ENCODE results near the gene GALK2. TPM values are rescaled to one million over a fixed set of nuclear protein-coding genes. Genes with fewer than 3 reads are reported as not detected.

The GALK2 gene
- polyA plus RNA-seq, 2 of the 4 experiments (the other 2 are of a cell fraction): 26.8 to 40.5 TPM

GRCh38 chr15:49225572-49226281 is 55.7 kb downstream of the GALK2 start:
- Histone ChIP-seq H3K4me3 (no peak overlapping the region), H3K4me1 (no peaks in the 10 kb centered on the region), H3K9me3 (no peaks in the 10 kb centered on the region), H3K4me2 (no peak overlapping the region), H3K27ac (no peak overlapping the region)
- ChIA-PET POLR2A (no interaction called here), CTCF (interaction anchor here (0.6 to 2.7 kb wide), 3 partner anchors 10 to 871 kb away, joined by 3 to 9 read pairs (median 3); no protein-coding TSS in a partner anchor)
- ATAC-seq: peak; percentile 56 to 77; a peak in 5 of 6 replicates
- TF ChIP-seq PHF8 (IDR thresholded peaks at IDR 0.05; ENCODE audit: borderline replicate concordance, low read depth) (no peak), RAD21 (conservative IDR thresholded peaks at IDR 0.05 in 1 of 2, IDR thresholded peaks at IDR 0.05 in 1 of 2) (peak; percentile 20 to 38; a peak in 2 of 5 replicates), CTCF (IDR thresholded peaks at IDR 0.05) (0 out of 3 replicates have a peak, but pooled peaks have one; percentile 10)
- DNase-seq (ENCODE audit: low read depth in 1 of 2, low spot score in 1 of 2): peak in 1 of 2 experiments; percentile 33
- FAIRE-seq: no peak
- 77% methylated on average over 3 of the region's 3 CpGs for WGBS (ENCODE audit: missing lambda C conversion rate)

GRCh38 chr15:49227602-49228001 is 57.6 kb downstream of the GALK2 start:
- ATAC-seq: no peak
- CTCF ChIA-PET: no interaction called here

GRCh38 chr15:49229922-49230321 is 59.9 kb downstream of the GALK2 start:
- Histone ChIP-seq H3K4me3 (no peak overlapping the region), H3K4me2 (no peak overlapping the region), H3K27ac (no peak overlapping the region), H3K9me3 (no peaks in the 10 kb centered on the region), H3K4me1 (peaks cover 6% of the 10 kb centered on the region)
- TF ChIP-seq RFX5 (IDR thresholded peaks at IDR 0.05) (no peak), ELK1 (IDR thresholded peaks at IDR 0.05; ENCODE audit: low read depth, low read length) (no peak), CEBPB (IDR thresholded peaks at IDR 0.05) (no peak), JUN (IDR thresholded peaks at IDR 0.05) (no peak), BHLHE40 (IDR thresholded peaks at IDR 0.05; ENCODE audit: low read depth, low read length) (no peak), TFCP2L1 (CRISPR knock-in tag; IDR thresholded peaks at IDR 0.05) (no peak), RNF2 (IDR thresholded peaks at IDR 0.05; ENCODE audit: borderline replicate concordance, low read depth) (no peak), KDM1A (IDR thresholded peaks at IDR 0.05; ENCODE audit: low read depth) (no peak), NFE2L2 (conservative IDR thresholded peaks at IDR 0.05; ENCODE audit: low read length) (no peak), PHF8 (IDR thresholded peaks at IDR 0.05; ENCODE audit: borderline replicate concordance, low read depth) (no peak), FOSL2 (IDR thresholded peaks at IDR 0.05) (no peak), FOSL2 (CRISPR knock-in tag; IDR thresholded peaks at IDR 0.05) (no peak), HOXB5 (CRISPR knock-in tag; IDR thresholded peaks at IDR 0.05) (no peak), NPAS2 (CRISPR knock-in tag; IDR thresholded peaks at IDR 0.05; ENCODE audit: borderline replicate concordance) (no peak), ATOH8 (CRISPR knock-in tag; IDR thresholded peaks at IDR 0.05; ENCODE audit: low read depth) (no peak), EHMT2 (IDR thresholded peaks at IDR 0.05; ENCODE audit: low read depth) (no peak), MAFK (IDR thresholded peaks at IDR 0.05; ENCODE audit: partially characterized antibody) (no peak), HOXB13 (CRISPR knock-in tag; IDR thresholded peaks at IDR 0.05; ENCODE audit: low read depth) (no peak), MAX (IDR thresholded peaks at IDR 0.05) (no peak), SMC3 (IDR thresholded peaks at IDR 0.05) (no peak)
- DNase-seq (ENCODE audit: low read depth in 1 of 2, low spot score in 1 of 2): no peak
- 93% methylated on average over 5 of the region's 5 CpGs for WGBS (ENCODE audit: missing lambda C conversion rate)
- POLR2A ChIA-PET: no interaction called here
- CTCF ChIA-PET: no interaction called here
- ATAC-seq: no peak
- FAIRE-seq: no peak

More at GRCh38 chr15:49227602-49228001, 57.6 kb downstream of the GALK2 start:
- FAIRE-seq: no peak
- TF ChIP-seq FOSB (CRISPR knock-in tag; IDR thresholded peaks at IDR 0.05) (no peak), HDAC2 (IDR thresholded peaks at IDR 0.05) (no peak), FOXS1 (CRISPR knock-in tag; IDR thresholded peaks at IDR 0.05) (no peak), HOXA7 (CRISPR knock-in tag; IDR thresholded peaks at IDR 0.05) (no peak), PHF8 (IDR thresholded peaks at IDR 0.05; ENCODE audit: borderline replicate concordance, low read depth) (no peak), HOXB5 (CRISPR knock-in tag; IDR thresholded peaks at IDR 0.05) (no peak), E2F6 (IDR thresholded peaks at IDR 0.05; ENCODE audit: borderline replicate concordance, low read depth) (no peak), KDM5A (IDR thresholded peaks at IDR 0.05) (no peak), TFCP2L1 (CRISPR knock-in tag; IDR thresholded peaks at IDR 0.05) (no peak), POLR2AphosphoS2 (conservative IDR thresholded peaks at IDR 0.05; ENCODE audit: low read length) (no peak), SREBF2 (IDR thresholded peaks at IDR 0.05) (no peak)
- Histone ChIP-seq H3K27ac (no peak overlapping the region), H3K4me2 (no peak overlapping the region), H3K9me3 (no peaks in the 10 kb centered on the region), H3K4me1 (peaks cover 5% of the 10 kb centered on the region), H3K4me3 (no peak overlapping the region)
- POLR2A ChIA-PET: no interaction called here
- no peak for DNase-seq (ENCODE audit: low read depth in 1 of 2, low spot score in 1 of 2)
